ENCODE data around the gene GZMM. TPM values are rescaled to one million over a fixed set of nuclear protein-coding genes. Genes with fewer than 3 reads are reported as not detected.

The GZMM gene
- total RNA-seq, 1 experiment from 2014 or later = 0.59 TPM

GRCh38 chr19:514166-514663 lies 29.6 kb upstream of the GZMM start:
- Histone ChIP-seq H3K79me2 (ENCODE audit: insufficient read depth, low read length) (no peaks in the 10 kb centered on the region), H3K36me3 (ENCODE audit: control insufficient read depth in 1 of 2, insufficient read depth in 2 of 2, low read length in 2 of 2) (peaks cover 0 to 10% of the 10 kb centered on the region in 2 experiments; a peak in 1 of 4 replicates), H3K4me1 (ENCODE audit: control insufficient read depth in 1 of 2, insufficient read depth in 2 of 2, low read length in 2 of 2) (peaks cover 16 to 27% of the 10 kb centered on the region in 2 experiments), H2AFZ (ENCODE audit: low read depth, low read length, poor library complexity, severe bottlenecking) (no peak overlapping the region), H3K27ac (ENCODE audit: low read depth, low read length) (no peak overlapping the region), H3K9me3 (ENCODE audit: control insufficient read depth in 1 of 2, insufficient read depth in 1 of 2, low read depth in 1 of 2, low read length in 2 of 2) (no peaks in the 10 kb centered on the region), H3K4me2 (ENCODE audit: low read length) (no peak overlapping the region), H4K20me1 (ENCODE audit: insufficient read depth) (no peaks in the 10 kb centered on the region), H3K9me2 (ENCODE audit: insufficient read depth) (no peaks in the 10 kb centered on the region), H3K27me3 (ENCODE audit: insufficient read depth, low read length) (no peaks in the 10 kb centered on the region), H3K9ac (ENCODE audit: low read length) (no peak overlapping the region), H3K4me3 (replicated peaks in 1 of 2; ENCODE audit: low read depth in 1 of 2, low read length in 2 of 2) (no peak overlapping the region)
- POLR2A ChIA-PET = no interaction called here
- no peak for TF ChIP-seq EGR1 (IDR thresholded peaks at IDR 0.05; ENCODE audit: low read depth)
- no peak for TF ChIP-seq ATF3 (IDR thresholded peaks at IDR 0.05)
- TF ChIP-seq YY1 (IDR thresholded peaks at IDR 0.05; ENCODE audit: extremely low read depth, insufficient replicate concordance, low read depth, low read length) = no peak
- no peak for TF ChIP-seq JUND (IDR thresholded peaks at IDR 0.05)
- TF ChIP-seq SRF (IDR thresholded peaks at IDR 0.05; ENCODE audit: low read depth) = no peak
- TF ChIP-seq FOSL1 (IDR thresholded peaks at IDR 0.05; ENCODE audit: low read depth) = no peak
- TF ChIP-seq EZH2 (IDR thresholded peaks at IDR 0.05) = no peak
- no peak for TF ChIP-seq CTCF (IDR thresholded peaks at IDR 0.05 in 2 of 3, conservative IDR thresholded peaks at IDR 0.05 in 1 of 3; ENCODE audit: borderline replicate concordance in 1 of 3, insufficient read depth in 1 of 3, low read depth in 2 of 3, low read length in 2 of 3)
- TF ChIP-seq ZNF274 (IDR thresholded peaks at IDR 0.05; ENCODE audit: low read depth, low read length) = no peak
- no peak for TF ChIP-seq SIN3A (IDR thresholded peaks at IDR 0.05; ENCODE audit: low read depth)
- TF ChIP-seq ELF1 (IDR thresholded peaks at IDR 0.05; ENCODE audit: borderline replicate concordance, low read depth) = no peak
- no peak for TF ChIP-seq CEBPB (IDR thresholded peaks at IDR 0.05; ENCODE audit: low read depth)
- TF ChIP-seq EZH2phosphoT487 (IDR thresholded peaks at IDR 0.05; ENCODE audit: borderline replicate concordance) = no peak
- TF ChIP-seq RAD21 (IDR thresholded peaks at IDR 0.05; ENCODE audit: low read depth) = no peak
- no peak for TF ChIP-seq ZFX (IDR thresholded peaks at IDR 0.05)
- no peak for TF ChIP-seq ZBTB33 (IDR thresholded peaks at IDR 0.05; ENCODE audit: extremely low read depth, insufficient replicate concordance, low read length)
- no peak for TF ChIP-seq CBX3 (IDR thresholded peaks at IDR 0.05; ENCODE audit: low read depth)
- TF ChIP-seq POLR2AphosphoS5 (IDR thresholded peaks at IDR 0.05; ENCODE audit: low read depth, low read length) = no peak
- TF ChIP-seq SP1 (IDR thresholded peaks at IDR 0.05; ENCODE audit: low read depth) = no peak
- RAD21 ChIA-PET (ENCODE audit: low non-redundant PET in 1 of 2, low total read pairs in 2 of 2, uncharacterized antibody in 2 of 2, unreplicated experiment in 2 of 2) = no interaction called here
- intact Hi-C loops (cut with micrococcal nuclease) = no loop called here
- BruUV-seq (replicated peaks) = no TSS peak
- CTCF ChIA-PET = no interaction called here
- ATAC-seq (no peak), DNase-seq (ENCODE audit: low read depth, low spot score) (no peak)

Data from HCT116 (cell line).